Measurements from ENCODE around the gene ARV1.

ARV1 gene

DNA sequence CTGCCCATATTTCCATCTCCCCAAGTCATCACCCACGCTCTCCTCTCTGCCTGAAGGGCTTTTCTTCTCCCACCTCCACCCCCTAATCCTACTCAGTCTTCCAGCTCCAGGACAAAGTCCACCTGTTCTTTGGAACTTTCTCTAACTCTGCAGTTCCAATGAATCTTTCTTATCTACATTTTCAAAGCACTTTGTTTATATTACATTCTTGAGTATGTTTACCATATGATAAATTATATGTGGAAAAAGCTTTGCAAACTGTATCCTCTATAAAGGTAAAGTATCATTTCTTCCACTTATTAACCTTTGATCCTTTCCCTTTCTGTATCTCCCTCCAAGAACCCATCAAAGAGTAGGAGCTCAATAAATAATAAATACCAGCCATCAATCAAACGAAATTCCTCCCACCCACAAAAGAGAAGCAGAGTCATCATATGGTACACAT is 39.9 kb upstream of the ARV1 start:
- Histone ChIP-seq H3K4me3 (ENCODE audit: low read depth, low read length) (no peak overlapping the region), H3K27ac (no peak overlapping the region)

DNA sequence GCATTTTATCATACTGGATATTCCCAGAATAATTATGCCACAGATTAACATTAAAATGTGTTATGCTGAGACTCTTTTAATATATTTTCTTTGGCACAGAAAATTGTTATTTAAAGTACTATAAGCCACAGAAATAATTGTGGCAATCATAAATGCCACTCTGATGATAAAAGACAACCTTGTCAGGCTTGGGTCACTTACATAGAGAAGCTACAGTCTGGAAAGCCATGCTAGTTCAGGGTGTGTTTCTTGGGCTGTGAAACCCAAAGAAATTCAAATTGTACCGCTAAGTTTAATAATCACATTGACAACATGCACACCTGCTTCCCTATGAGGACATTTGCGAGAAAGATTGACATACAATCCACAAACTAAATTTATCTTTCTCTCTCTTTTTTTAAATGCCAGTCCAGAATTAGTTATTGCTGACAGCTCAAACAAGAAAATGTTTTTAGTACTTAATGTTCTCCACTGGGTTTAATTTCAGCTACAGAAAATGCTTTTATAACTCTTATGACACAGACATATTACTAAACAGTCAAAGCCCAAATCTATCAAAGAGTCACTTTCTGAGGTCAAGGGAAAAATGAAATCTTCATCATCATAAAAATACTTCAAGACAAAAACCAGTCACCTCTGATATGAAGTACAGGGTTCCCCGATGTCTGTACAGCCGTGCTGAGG is 38.9 kb upstream of the ARV1 start:
- H3K36me3 ChIP-seq = no peaks in the 10 kb centered on the region; the same call in 1 of the 2 replicates
- no peaks in the 10 kb centered on the region for H3K27me3 ChIP-seq (ENCODE audit: insufficient read depth, low read depth, severe bottlenecking)
- TF ChIP-seq, protein P1, sequence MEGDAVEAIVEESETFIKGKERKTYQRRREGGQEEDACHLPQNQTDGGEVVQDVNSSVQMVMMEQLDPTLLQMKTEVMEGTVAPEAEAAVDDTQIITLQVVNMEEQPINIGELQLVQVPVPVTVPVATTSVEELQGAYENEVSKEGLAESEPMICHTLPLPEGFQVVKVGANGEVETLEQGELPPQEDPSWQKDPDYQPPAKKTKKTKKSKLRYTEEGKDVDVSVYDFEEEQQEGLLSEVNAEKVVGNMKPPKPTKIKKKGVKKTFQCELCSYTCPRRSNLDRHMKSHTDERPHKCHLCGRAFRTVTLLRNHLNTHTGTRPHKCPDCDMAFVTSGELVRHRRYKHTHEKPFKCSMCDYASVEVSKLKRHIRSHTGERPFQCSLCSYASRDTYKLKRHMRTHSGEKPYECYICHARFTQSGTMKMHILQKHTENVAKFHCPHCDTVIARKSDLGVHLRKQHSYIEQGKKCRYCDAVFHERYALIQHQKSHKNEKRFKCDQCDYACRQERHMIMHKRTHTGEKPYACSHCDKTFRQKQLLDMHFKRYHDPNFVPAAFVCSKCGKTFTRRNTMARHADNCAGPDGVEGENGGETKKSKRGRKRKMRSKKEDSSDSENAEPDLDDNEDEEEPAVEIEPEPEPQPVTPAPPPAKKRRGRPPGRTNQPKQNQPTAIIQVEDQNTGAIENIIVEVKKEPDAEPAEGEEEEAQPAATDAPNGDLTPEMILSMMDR (IDR thresholded peaks at IDR 0.05; ENCODE audit: low read depth, low read length) = no peak
- no peak overlapping the region for H3K27ac ChIP-seq
- DNase-seq = no peak
- no peaks in the 10 kb centered on the region for H3K9me3 ChIP-seq (ENCODE audit: severe bottlenecking)
- H3K4me3 ChIP-seq (ENCODE audit: low read depth, low read length) = no peak overlapping the region

More for the DNA sequence above, 39.9 kb upstream of the ARV1 start:
- DNase-seq = no peak
- no peaks in the 10 kb centered on the region for H3K9me3 ChIP-seq (ENCODE audit: severe bottlenecking)
- H3K27me3 ChIP-seq (ENCODE audit: insufficient read depth, low read depth, severe bottlenecking) = no peaks in the 10 kb centered on the region
- no peaks in the 10 kb centered on the region; the same call in 1 of the 2 replicates for H3K36me3 ChIP-seq
- TF ChIP-seq, protein P1 (IDR thresholded peaks at IDR 0.05; ENCODE audit: low read depth, low read length) = no peak

DNA sequence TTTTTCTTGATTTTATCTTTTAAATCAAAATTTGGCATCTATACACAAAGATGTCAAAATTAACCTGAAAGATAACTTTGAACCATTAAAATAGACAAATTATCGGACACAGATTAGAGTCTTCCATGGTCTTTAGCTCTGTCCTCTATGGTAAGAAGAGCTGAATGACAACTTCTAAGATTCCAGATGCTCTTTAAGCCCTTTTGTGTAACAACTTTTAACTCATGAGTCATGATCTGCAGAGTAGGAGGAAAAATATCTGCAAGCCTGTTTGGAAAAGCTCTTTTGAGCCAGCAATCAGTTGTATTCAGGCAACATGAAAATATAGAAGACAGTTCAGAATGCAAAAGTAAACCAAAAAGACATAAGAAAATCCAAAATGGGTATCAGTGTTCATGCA is 38.0 kb upstream of the ARV1 start:
- H3K36me3 ChIP-seq = no peaks in the 10 kb centered on the region
- H3K9me3 ChIP-seq (ENCODE audit: severe bottlenecking) = no peaks in the 10 kb centered on the region
- TF ChIP-seq, protein P1 (IDR thresholded peaks at IDR 0.05; ENCODE audit: low read depth, low read length) = no peak
- H3K4me3 ChIP-seq (ENCODE audit: low read depth, low read length) = no peak overlapping the region
- no peak for DNase-seq
- no peaks in the 10 kb centered on the region for H3K27me3 ChIP-seq (ENCODE audit: insufficient read depth, low read depth, severe bottlenecking)
- no peak overlapping the region for H3K27ac ChIP-seq

DNA sequence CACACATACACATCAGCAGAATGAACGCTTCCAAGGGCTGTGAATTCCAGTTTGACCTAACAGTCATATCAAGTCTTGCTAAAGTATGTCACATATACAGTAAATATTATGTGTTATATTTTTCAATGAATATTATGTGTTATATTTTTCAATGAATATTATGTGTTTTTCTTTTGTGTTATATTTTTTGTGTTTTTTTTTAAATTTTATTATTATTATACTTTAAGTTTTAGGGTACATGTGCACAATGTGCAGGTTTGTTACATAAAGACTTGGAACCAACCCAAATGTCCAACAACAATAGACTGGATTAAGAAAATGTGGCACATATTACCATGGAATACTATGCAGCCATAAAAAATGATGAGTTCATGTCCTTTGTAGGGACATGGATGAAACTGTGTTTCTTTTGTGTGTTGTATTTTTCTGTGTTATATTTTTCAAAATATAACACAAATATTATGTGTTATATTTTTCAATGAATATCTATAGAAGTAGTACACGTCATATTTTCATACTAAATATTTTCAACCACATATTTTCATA is 35.8 kb upstream of the ARV1 start:
- Histone ChIP-seq H3K9me3 (ENCODE audit: severe bottlenecking) (no peaks in the 10 kb centered on the region), H3K27me3 (ENCODE audit: insufficient read depth, low read depth, severe bottlenecking) (no peaks in the 10 kb centered on the region), H3K4me3 (ENCODE audit: low read depth, low read length) (no peak overlapping the region), H3K36me3 (no peaks in the 10 kb centered on the region), H3K27ac (no peak overlapping the region)
- no peak for DNase-seq
- TF ChIP-seq, protein P1 (IDR thresholded peaks at IDR 0.05; ENCODE audit: low read depth, low read length) = no peak

DNA sequence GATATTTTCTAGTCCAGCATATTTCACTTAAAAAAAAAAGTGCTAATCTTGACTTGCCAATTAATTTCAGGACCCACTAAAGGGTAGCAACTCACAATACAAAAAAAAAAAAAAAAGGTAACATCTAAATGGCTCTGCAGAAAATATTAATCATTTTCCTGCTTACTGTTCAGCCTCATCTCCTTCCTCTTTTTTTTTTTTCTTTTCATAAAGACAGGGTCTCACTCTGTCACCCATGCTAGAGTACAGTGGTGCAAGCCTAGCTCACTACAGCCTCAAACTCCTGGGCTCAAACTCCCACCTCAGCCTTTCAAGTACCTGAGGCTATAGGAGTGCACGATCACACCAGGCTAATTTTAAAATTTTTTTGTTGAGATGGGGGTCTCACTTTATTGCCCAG is 30.6 kb upstream of the ARV1 start:
- DNase-seq = no peak
- H3K27me3 ChIP-seq (ENCODE audit: insufficient read depth, low read depth, severe bottlenecking) = no peaks in the 10 kb centered on the region
- TF ChIP-seq, protein P1 (IDR thresholded peaks at IDR 0.05; ENCODE audit: low read depth, low read length) = no peak
- H3K36me3 ChIP-seq = peaks cover 8% of the 10 kb centered on the region
- no peak overlapping the region for H3K27ac ChIP-seq
- H3K9me3 ChIP-seq (ENCODE audit: severe bottlenecking) = no peaks in the 10 kb centered on the region
- H3K4me3 ChIP-seq (ENCODE audit: low read depth, low read length) = no peak overlapping the region
